Thymus (tissue), 14 donors: Measurements from ENCODE around the gene PTP4A2. TPM values are rescaled to one million over a fixed set of nuclear protein-coding genes. Genes with fewer than 3 reads are reported as not detected.
A peak's percentile ranks its signal among the peaks of the same experiment; 100 is the strongest.

Experiments
- DNase-seq, 9 donors: peaks; one replicate each; pipeline ENCODE4 v3.0.0-alpha.2; 2013; ENCODE audit warnings: low spot score in 9 of 9, low read depth in 6 of 9, missing footprints in 1 of 9
- H3K27ac ChIP-seq, 2 donors: one replicate each; pipeline ENCODE4 v1.5.1; 2013; ENCODE audit warnings: control low read depth in 1 of 2, low read depth in 1 of 2, low read length in 1 of 2, mild to moderate bottlenecking in 1 of 2, moderate library complexity in 1 of 2
- H3K27me3 ChIP-seq, 2 donors: one replicate each; pipeline ENCODE4 v1.5.1; 2013; ENCODE audit warnings: low read length in 1 of 2; ENCODE audit not compliant: control insufficient read depth in 2 of 2, insufficient read depth in 1 of 2
- H3K36me3 ChIP-seq, 2 donors: one replicate each; pipeline ENCODE4 v1.5.1; 2013; ENCODE audit warnings: low read length in 1 of 2, mild to moderate bottlenecking in 1 of 2, moderate library complexity in 1 of 2; ENCODE audit not compliant: control insufficient read depth in 2 of 2, insufficient read depth in 2 of 2
- H3K4me1 ChIP-seq, 2 donors: one replicate each; pipeline ENCODE4 v1.5.1; 2013; ENCODE audit warnings: low read length in 2 of 2; ENCODE audit not compliant: control insufficient read depth in 2 of 2, insufficient read depth in 2 of 2
- H3K4me3 ChIP-seq, 2 donors: one replicate each; pipeline ENCODE4 v1.5.1; 2013; ENCODE audit warnings: low read length in 2 of 2, control low read depth in 1 of 2, mild to moderate bottlenecking in 1 of 2
- H3K9me3 ChIP-seq, 2 donors: one replicate each; pipeline ENCODE4 v1.5.1; 2013; ENCODE audit warnings: low read length in 1 of 2, mild to moderate bottlenecking in 1 of 2; ENCODE audit not compliant: control insufficient read depth in 2 of 2, insufficient read depth in 1 of 2
- WGBS: extraction: QIAGEN DNeasy Blood & Tissue Kit; methylation state at CpG from one replicate; pipeline ENCODE4 v1.1.7; 2013; 5-methylcytosine and 5-hydroxymethylcytosine counted together
- long read RNA-seq, 10 donors: transcript quantifications; one replicate each; lab custom pipeline, GENCODE V29; 2026
- polyA plus RNA-seq: library from polyadenylated mRNA; stranded (reverse); fragments of 200-250 nt; gene quantifications from one replicate; pipeline ENCODE4 v1.2.3, GENCODE V29; 2013
- total RNA-seq: library from RNA; stranded (reverse); fragments of 120-200 nt; gene quantifications from one replicate; pipeline ENCODE4 v1.2.4, GENCODE V29; 2013
- donor health status: healthy.

Gene PTP4A2
- total RNA-seq (748 TPM), polyA plus RNA-seq (214 TPM)
- long read RNA-seq, donor 1, transcript PTP4A2-221 (6 exons, 3,921 nt): minor isoform, 10 of 54 reads
- long read RNA-seq, donor 1, transcript PTP4A2-218 (5 exons, 3,353 nt): major isoform, 26 of 54 reads
- long read RNA-seq, donor 1, partial matches to known transcripts: 14 of 54 reads
- long read RNA-seq, donor 1, other reads (novel, unspliced or antisense): 0 of 54 reads
- long read RNA-seq, donor 2, transcript PTP4A2-218 (5 exons, 3,353 nt): major isoform, 567 of 1,379 reads
- long read RNA-seq, donor 2, transcript PTP4A2-221 (6 exons, 3,921 nt): minor isoform, 204 of 1,379 reads
- long read RNA-seq, donor 2, transcript PTP4A2-205 (2 exons, 651 nt): minor isoform, 31 of 1,379 reads
- long read RNA-seq, donor 2, transcript PTP4A2-201 (4 exons, 1,032 nt): minor isoform, 48 of 1,379 reads
- long read RNA-seq, donor 2, partial matches to known transcripts: 427 of 1,379 reads
- long read RNA-seq, donor 2, other reads (novel, unspliced or antisense): 80 of 1,379 reads
- long read RNA-seq, donor 3, transcript PTP4A2-218 (5 exons, 3,353 nt): major isoform, 425 of 1,073 reads
- long read RNA-seq, donor 3, transcript PTP4A2-205 (2 exons, 651 nt): minor isoform, 21 of 1,073 reads
- long read RNA-seq, donor 3, transcript PTP4A2-201 (4 exons, 1,032 nt): minor isoform, 40 of 1,073 reads
- long read RNA-seq, donor 3, transcript PTP4A2-221 (6 exons, 3,921 nt): minor isoform, 126 of 1,073 reads
- long read RNA-seq, donor 3, partial matches to known transcripts: 391 of 1,073 reads
- long read RNA-seq, donor 3, other reads (novel, unspliced or antisense): 38 of 1,073 reads
- long read RNA-seq, donor 4, transcript PTP4A2-206 (2 exons, 1,551 nt): minor isoform, 17 of 302 reads
- long read RNA-seq, donor 4, transcript PTP4A2-205 (2 exons, 651 nt): minor isoform, 18 of 302 reads
- long read RNA-seq, donor 4, transcript PTP4A2-218 (5 exons, 3,353 nt): major isoform, 146 of 302 reads
- long read RNA-seq, donor 4, transcript PTP4A2-221 (6 exons, 3,921 nt): minor isoform, 54 of 302 reads
- long read RNA-seq, donor 4, partial matches to known transcripts: 46 of 302 reads
- long read RNA-seq, donor 4, other reads (novel, unspliced or antisense): 6 of 302 reads
- long read RNA-seq, donor 5, transcript PTP4A2-206 (2 exons, 1,551 nt): minor isoform, 27 of 722 reads
- long read RNA-seq, donor 5, transcript PTP4A2-218 (5 exons, 3,353 nt): major isoform, 264 of 722 reads
- long read RNA-seq, donor 5, transcript PTP4A2-205 (2 exons, 651 nt): minor isoform, 23 of 722 reads
- long read RNA-seq, donor 5, transcript PTP4A2-221 (6 exons, 3,921 nt): minor isoform, 123 of 722 reads
- long read RNA-seq, donor 5, partial matches to known transcripts: 210 of 722 reads
- long read RNA-seq, donor 5, other reads (novel, unspliced or antisense): 45 of 722 reads
- long read RNA-seq, donor 6, transcript PTP4A2-201 (4 exons, 1,032 nt): minor isoform, 16 of 652 reads
- long read RNA-seq, donor 6, transcript PTP4A2-221 (6 exons, 3,921 nt): minor isoform, 104 of 652 reads
- long read RNA-seq, donor 6, transcript PTP4A2-205 (2 exons, 651 nt): minor isoform, 8 of 652 reads
- long read RNA-seq, donor 6, transcript PTP4A2-218 (5 exons, 3,353 nt): major isoform, 283 of 652 reads
- long read RNA-seq, donor 6, partial matches to known transcripts: 221 of 652 reads
- long read RNA-seq, donor 6, other reads (novel, unspliced or antisense): 5 of 652 reads
- long read RNA-seq, donor 7, transcript PTP4A2-221 (6 exons, 3,921 nt): minor isoform, 102 of 492 reads
- long read RNA-seq, donor 7, transcript PTP4A2-201 (4 exons, 1,032 nt): minor isoform, 9 of 492 reads
- long read RNA-seq, donor 7, transcript PTP4A2-206 (2 exons, 1,551 nt): minor isoform, 25 of 492 reads
- long read RNA-seq, donor 7, transcript PTP4A2-218 (5 exons, 3,353 nt): major isoform, 166 of 492 reads
- long read RNA-seq, donor 7, partial matches to known transcripts: 124 of 492 reads
- long read RNA-seq, donor 7, other reads (novel, unspliced or antisense): 56 of 492 reads
- long read RNA-seq, donor 8, transcript PTP4A2-218 (5 exons, 3,353 nt): major isoform, 62 of 204 reads
- long read RNA-seq, donor 8, transcript PTP4A2-201 (4 exons, 1,032 nt): minor isoform, 5 of 204 reads
- long read RNA-seq, donor 8, transcript PTP4A2-221 (6 exons, 3,921 nt): minor isoform, 45 of 204 reads
- long read RNA-seq, donor 8, transcript PTP4A2-205 (2 exons, 651 nt): minor isoform, 6 of 204 reads
- long read RNA-seq, donor 8, partial matches to known transcripts: 80 of 204 reads
- long read RNA-seq, donor 8, other reads (novel, unspliced or antisense): 0 of 204 reads
- long read RNA-seq, donor 9, transcript PTP4A2-206 (2 exons, 1,551 nt): minor isoform, 10 of 288 reads
- long read RNA-seq, donor 9, transcript PTP4A2-201 (4 exons, 1,032 nt): minor isoform, 7 of 288 reads
- long read RNA-seq, donor 9, transcript PTP4A2-218 (5 exons, 3,353 nt): major isoform, 108 of 288 reads
- long read RNA-seq, donor 9, transcript PTP4A2-221 (6 exons, 3,921 nt): minor isoform, 80 of 288 reads
- long read RNA-seq, donor 9, partial matches to known transcripts: 53 of 288 reads
- long read RNA-seq, donor 9, other reads (novel, unspliced or antisense): 22 of 288 reads
- long read RNA-seq, donor 10, transcript PTP4A2-218 (5 exons, 3,353 nt): minor isoform, 76 of 316 reads
- long read RNA-seq, donor 10, transcript PTP4A2-206 (2 exons, 1,551 nt): minor isoform, 7 of 316 reads
- long read RNA-seq, donor 10, transcript PTP4A2-221 (6 exons, 3,921 nt): major isoform, 78 of 316 reads
- long read RNA-seq, donor 10, partial matches to known transcripts: 145 of 316 reads
- long read RNA-seq, donor 10, other reads (novel, unspliced or antisense): 0 of 316 reads

- Histone ChIP-seq H3K9me3 (no peaks in the 10 kb centered on the region), H3K36me3 (peaks cover 3 to 8% of the 10 kb centered on the region in 2 donors), H3K4me3 (peak within 1 kb of the TSS; percentile 97 to 98), H3K4me1 (peaks cover 27 to 61% of the 10 kb centered on the region in 2 donors), H3K27me3 (no peaks in the 10 kb centered on the region), H3K27ac (peak within 1 kb of the TSS; percentile 97 to 99)
- peak in 4 of 9 donors; percentile 74 to 89 (median 84) for DNase-seq
- 3% methylated on average over 82 of the region's 82 CpGs for WGBS
Observed at GRCh38 chr1:31938184-31938975, at the start of gene PTP4A2. Gene PTP4A2, minus strand, starts transcription at chr1:31938368. Its CDS starts 19,303 bp downstream, at chr1:31919065.

GRCh38 chr1:31987135-31987619, 49.0 kb upstream of the PTP4A2 start:
- H3K9me3 ChIP-seq: peaks cover 0 to 2% of the 10 kb centered on the region in 2 donors
- DNase-seq: no peak
- no peak overlapping the region for H3K4me3 ChIP-seq
- WGBS: 95% methylated on average over 9 of the region's 9 CpGs
- H3K27me3 ChIP-seq: no peaks in the 10 kb centered on the region
- H3K36me3 ChIP-seq: no peaks in the 10 kb centered on the region
- no peak overlapping the region for H3K27ac ChIP-seq
- H3K4me1 ChIP-seq: peaks cover 19 to 36% of the 10 kb centered on the region in 2 donors

GRCh38 chr1:31985430-31985829, 47.3 kb upstream of the PTP4A2 start:
- peak overlapping the region; percentile 87 to 92 for H3K27ac ChIP-seq
- peaks cover 26 to 51% of the 10 kb centered on the region in 2 donors for H3K4me1 ChIP-seq
- H3K36me3 ChIP-seq: no peaks in the 10 kb centered on the region
- DNase-seq: peak in 1 of 9 donors; percentile 48
- no peak overlapping the region for H3K4me3 ChIP-seq
- 26% methylated on average over 4 of the region's 4 CpGs for WGBS
- H3K27me3 ChIP-seq: no peaks in the 10 kb centered on the region
- H3K9me3 ChIP-seq: peaks cover 0 to 2% of the 10 kb centered on the region in 2 donors

- peak overlapping the region; percentile 87 to 92 for H3K27ac ChIP-seq
- WGBS: 80% methylated on average over 6 of the region's 6 CpGs
- peak in 3 of 9 donors; percentile 32 to 77 (median 53) for DNase-seq
- peaks cover 0 to 2% of the 10 kb centered on the region in 2 donors for H3K9me3 ChIP-seq
- no peaks in the 10 kb centered on the region for H3K36me3 ChIP-seq
- peaks cover 26 to 51% of the 10 kb centered on the region in 2 donors for H3K4me1 ChIP-seq
- H3K4me3 ChIP-seq: no peak overlapping the region
- H3K27me3 ChIP-seq: no peaks in the 10 kb centered on the region
Observed at GRCh38 chr1:31984419-31985347, 46.5 kb upstream of the PTP4A2 start.

GRCh38 chr1:31981972-31982371, 43.8 kb upstream of the PTP4A2 start:
- 44% methylated on average over 3 of the region's 3 CpGs for WGBS
- peak overlapping the region; percentile 1 to 33 for H3K27ac ChIP-seq
- no peaks in the 10 kb centered on the region for H3K36me3 ChIP-seq
- no peaks in the 10 kb centered on the region for H3K27me3 ChIP-seq
- H3K4me3 ChIP-seq: no peak overlapping the region
- peaks cover 0 to 2% of the 10 kb centered on the region in 2 donors for H3K9me3 ChIP-seq
- DNase-seq: peak in 5 of 9 donors; percentile 51 to 83 (median 65)
- peaks cover 26 to 51% of the 10 kb centered on the region in 2 donors for H3K4me1 ChIP-seq

- Histone ChIP-seq H3K27ac (peak overlapping the region; percentile 33 to 59), H3K4me1 (peaks cover 26 to 46% of the 10 kb centered on the region in 2 donors), H3K4me3 (no peak overlapping the region), H3K27me3 (no peaks in the 10 kb centered on the region), H3K36me3 (no peaks in the 10 kb centered on the region), H3K9me3 (peaks cover 0 to 2% of the 10 kb centered on the region in 2 donors)
- DNase-seq: no peak
- 11% methylated on average over 2 of the region's 2 CpGs for WGBS
Observed at GRCh38 chr1:31981456-31981839, 43.3 kb upstream of the PTP4A2 start.
